Right forelimb (tissue), 1 donor: ENCODE measurements around the gene KCNH2.

Source experiments
- DNase-seq: peaks from one replicate; pipeline ENCODE4 v3.0.0-alpha.2; 2018

Gene KCNH2

DNA sequence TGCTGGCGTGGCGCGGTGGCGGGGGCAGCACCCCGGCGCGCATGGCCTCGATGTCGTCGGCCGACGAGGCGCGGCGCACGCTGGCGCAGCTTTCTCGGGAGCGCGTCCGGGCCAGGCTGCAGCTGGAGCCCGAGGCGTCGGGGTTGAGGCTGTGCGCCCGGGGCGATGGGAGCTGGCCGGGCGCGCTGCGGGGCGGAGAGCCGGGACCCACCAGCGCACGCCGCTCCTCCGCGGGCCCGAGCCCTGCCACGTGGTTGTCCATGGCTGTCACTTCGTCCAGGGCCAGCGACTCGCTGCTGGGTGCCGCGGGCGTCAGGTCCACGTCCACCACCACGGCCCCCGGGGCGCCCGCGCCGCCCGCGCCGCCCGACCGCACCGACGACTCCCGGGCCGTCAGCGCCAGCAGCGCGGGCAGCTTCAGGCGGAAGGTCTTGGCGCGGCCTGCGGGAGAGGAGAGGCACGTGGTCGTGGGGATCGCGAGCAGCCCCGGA is 20.0 kb downstream of the KCNH2 start:
- no peak for DNase-seq

DNA sequence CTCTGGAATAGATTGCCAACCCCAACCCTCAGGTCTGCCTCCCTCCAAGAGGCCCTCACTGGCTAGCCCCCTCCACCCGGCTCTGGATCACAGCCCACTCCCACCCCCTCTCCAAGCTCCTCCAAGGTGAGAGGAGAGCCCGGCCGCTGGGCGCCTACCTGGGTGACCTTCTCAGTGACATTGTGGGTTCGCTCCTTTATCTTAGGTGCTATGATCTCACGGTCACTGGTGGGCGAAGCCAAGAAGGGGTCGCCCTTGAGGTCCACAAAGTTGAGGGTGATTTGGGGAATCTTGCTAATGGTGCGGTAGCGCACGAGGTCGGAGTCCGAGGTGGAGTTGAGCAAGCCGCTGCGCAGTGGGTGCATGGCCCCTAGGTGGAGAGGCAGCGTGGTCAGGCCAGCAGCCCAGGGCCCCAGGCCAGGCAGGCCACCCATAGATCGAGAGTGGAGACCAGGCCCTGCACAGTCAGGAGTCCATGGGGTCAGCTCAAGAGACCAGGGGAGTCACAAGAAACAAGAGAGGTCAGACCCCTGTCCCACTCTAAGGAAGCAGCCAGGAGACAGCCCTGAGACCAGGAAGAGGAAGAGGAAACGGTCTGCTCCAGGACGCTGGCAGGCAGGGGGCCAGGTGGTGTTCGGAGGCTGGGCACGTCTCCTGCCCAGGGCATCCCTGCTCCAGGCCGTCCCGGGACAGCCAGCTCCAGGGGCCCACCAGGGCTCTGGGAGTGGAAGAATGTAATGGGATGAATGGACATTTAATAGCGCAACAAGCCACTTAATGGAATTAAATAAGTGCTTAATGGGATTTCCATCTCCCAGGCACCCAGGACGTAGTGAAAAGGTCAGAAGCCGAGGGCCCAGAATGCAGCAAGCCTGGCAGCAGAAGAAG is 20.7 kb downstream of the KCNH2 start:
- DNase-seq = no peak

DNA sequence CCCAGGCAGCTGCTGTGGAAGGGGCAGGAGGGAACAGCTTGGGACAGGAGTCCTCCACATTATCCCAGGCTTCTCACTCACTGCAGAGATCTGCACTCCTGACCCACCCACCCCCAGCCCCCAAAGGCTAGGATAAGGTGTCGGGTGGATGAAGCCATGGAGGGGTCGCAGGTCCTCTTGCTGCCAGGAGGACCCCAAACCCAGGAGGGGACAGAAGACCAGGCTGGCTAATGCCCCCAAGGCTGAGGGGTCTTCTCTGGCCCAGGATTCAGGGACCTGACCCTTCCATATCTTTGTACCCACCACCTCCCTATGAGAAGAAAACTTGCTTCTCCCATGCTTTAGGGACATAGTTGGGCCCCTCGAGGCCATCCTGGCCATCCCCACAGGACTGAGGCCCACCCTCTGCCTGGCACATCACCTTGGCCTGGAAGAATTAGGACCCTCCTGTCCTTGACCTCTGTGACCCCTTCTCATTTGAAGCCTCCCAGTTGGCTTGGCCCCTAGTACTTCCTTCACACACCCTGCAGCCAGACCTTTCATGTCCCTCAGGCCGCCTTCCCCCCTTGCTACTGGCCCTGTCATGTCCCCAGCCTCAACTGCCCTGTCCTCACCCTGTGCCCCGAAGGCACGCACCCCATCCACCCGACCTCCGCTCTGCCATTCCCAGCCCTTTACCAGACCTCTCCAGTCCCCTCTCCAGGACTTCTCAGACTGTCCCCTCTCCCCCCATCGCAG is 21.6 kb downstream of the KCNH2 start:
- no peak for DNase-seq

DNA sequence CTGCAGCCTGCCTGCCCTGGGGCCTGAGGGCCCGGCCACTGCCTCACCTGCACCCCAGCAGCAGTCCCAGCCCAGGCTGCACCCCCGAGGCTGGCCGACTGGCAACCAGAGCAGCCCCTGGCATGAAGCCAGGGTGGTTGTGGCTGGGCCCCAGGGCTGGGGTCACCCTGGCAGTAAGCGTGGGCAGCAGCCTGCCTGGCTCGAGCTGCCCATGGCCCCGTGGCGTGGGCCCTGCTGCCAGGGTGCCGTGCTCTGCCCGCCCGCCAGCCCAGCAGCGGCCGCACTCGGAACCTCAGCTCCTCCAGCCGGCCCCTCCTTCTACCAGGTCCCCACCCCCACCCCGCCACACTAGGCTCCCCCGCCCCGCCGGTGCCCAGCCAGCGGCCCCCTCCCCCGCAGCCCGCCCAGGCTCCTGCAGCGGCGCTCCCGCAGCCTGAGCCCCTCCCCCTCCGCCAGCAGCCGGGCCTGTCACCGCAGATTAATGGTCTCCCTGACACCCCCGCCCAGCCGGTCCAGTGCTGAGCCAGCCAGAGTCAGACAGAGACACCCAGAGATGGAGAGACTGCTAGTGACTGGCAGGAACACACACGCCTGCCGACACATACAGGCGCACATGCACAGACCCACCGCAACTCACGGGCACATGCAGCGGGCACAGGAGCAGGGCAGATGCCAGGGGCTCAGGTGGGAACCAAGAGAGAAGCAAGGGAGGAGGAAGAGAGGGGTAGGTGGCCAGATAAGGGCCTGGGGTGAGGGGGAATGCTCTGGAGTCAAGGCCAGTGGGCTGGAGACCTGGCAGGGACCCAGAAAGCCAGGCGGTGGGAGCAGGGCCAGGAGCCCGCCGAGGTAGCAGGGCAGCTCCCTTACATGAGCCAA is 22.4 kb downstream of the KCNH2 start:
- peak; percentile 77 for DNase-seq

DNA sequence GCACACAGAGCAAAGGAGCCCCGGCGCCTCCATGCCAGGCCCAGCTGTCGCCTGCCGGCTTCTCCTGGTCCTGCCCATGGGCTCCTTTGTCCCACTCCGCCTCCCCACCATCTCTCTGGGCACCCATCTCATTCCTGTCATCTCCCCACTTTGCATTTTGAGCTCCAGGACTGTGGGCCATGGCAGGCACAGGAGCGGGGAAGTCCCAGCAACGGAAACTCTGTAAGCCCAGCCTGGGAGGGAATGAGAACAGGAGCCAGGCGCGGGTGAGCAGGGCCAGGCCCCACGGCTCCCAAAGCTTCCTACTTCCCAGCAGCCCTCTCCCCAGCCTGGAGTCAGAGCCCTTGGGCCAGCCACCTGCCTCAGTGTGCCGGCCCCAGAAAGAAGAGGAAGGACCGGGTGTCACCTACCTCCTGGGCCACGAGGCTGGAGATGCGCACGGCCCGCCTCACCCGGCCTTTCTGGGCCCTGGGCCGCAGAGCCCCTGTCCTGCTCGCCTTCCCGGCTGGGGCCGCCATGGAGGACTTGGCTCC is 23.1 kb downstream of the KCNH2 start:
- no peak for DNase-seq

DNA sequence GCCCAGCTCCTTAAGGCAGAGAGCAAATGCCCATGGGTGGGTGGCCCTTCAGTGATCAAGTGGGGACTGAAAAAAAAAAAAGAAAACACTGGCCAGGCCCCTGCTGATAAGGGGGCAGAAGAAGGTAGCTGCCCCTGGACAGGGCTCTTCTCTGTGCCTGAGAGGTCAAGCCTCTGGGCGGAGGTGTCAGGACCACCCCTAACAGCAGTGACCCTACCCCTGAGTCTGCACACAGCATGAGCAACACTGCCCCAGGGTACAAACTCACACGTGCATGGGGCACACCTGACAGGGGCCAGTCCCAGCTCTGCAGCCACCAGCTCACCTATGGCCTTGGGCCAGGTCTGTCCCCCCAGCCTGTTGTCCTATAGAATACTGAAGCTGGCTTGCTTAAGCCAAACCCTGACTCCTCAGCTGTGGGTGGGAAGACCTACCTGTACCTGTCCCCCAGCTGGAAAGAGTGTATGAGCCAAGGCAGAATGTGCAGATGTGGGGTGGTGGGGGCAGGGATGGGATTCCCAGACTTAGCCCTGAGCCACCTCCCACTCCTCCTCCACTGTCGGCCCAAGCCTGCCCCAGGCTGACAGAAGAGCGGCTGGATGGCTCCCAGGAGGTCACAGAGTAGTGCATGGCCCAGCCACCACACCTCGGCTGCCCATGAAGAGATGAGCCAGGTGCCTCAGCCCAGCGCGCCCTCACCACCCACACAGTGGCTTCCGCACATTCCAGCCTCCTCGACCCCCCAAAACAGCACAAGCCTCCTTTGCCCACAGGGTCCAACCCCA is 23.7 kb downstream of the KCNH2 start:
- no peak for DNase-seq

DNA sequence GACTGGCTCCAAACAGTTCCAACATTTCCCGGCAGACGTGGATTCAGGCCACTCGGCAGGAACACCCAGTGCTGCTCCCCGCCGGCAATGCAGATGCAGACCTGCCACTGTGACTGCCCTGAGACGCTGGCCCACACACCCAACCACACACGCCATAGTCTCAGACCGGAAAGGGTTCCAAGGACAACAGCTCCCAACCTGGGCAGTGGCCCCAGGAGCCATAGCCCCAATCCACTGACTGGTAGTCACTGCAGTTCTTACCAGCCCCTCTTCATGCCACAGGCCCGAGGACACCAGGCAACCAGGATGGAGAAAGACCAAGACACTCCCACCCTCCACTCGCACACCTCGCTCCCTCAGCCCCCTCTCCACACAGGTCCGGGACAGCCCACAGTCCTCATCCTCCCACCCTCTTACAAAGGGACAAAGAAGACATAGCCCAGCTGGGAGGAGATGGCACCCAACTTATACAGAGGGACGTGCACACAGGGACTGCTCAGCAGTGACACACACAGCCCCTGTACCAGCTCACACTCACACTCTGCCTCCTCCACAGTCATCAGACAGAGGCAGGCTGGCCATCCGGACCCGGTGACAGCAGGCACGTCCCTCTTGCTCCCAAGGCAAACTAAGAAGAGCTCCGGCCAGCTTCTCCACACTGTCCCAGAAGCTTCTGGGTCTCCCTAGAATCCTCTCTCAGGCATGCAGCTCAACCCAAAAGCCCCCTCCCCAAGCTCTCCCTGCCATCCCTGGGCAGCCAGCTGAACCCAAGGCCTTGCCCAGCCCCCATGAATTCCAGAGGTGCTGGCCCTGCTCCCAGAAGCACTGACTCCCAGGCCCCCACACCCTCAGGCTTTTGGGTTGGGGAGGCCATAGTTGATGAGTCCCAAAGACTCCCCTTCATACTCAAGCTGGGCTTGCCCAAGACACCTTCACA is 24.8 kb downstream of the KCNH2 start:
- no peak for DNase-seq

DNA sequence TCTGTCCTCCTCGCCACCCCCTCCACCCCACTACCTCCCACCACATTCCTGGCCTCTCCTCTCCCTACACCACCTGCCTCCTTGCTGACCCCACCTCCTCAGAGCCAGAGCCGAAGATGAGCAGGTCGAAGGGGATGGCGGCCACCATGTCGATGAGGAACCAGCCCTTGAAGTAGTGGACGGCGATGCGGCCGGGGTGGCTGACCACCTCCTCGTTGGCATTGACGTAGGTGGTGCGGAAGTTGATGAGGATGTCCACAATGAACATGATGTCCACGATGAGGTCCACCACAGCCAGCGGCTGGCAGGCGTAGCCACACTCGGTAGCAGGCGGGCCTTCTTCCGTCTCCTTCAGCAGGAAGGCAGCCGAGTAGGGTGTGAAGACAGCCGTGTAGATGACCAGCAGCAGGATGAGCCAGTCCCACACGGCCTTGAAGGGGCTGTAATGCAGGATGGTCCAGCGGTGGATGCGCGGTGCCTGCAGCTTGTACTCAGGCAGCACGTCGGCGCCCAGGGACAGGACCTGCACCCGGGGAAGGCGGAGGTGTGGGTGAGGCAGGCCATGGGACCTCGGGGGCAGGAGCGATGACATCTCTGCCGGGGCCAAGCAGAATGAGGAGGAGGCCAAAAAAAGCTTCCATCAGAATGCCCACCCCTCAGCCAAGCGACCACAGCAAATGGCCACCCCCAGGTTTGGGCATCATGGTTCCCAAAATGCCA is 25.6 kb downstream of the KCNH2 start:
- DNase-seq = no peak

DNA sequence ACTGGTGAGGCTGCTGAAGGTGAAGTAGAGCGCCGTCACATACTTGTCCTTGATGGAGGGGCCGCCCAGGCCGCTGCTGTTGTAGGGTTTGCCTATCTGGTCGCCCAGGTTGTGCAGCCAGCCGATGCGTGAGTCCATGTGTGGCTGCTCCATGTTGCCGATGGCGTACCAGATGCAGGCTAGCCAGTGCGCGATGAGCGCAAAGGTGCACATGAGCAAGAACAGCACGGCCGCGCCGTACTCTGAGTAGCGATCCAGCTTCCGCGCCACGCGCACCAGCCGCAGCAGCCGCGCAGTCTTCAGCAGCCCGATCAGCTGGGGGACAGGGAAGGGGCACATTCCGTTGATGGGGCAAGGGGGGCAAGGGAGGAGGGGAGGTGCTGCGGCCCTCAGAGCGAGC is 26.6 kb downstream of the KCNH2 start:
- DNase-seq = no peak

DNA sequence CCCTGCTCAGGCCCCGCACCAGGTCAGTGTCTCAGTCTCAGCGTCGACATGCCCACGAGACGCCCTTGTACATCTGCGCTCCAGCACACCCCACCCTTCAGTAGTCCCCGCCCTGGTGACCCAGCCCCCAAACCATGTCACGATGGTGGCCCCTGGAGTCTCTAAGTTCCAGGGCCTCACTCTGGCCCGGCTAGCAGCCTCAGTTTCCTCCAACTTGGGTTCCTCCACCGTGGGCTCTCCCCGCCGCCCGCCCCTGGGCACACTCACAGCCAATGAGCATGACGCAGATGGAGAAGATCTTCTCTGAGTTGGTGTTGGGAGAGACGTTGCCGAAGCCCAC is 27.0 kb downstream of the KCNH2 start:
- DNase-seq = no peak

DNA sequence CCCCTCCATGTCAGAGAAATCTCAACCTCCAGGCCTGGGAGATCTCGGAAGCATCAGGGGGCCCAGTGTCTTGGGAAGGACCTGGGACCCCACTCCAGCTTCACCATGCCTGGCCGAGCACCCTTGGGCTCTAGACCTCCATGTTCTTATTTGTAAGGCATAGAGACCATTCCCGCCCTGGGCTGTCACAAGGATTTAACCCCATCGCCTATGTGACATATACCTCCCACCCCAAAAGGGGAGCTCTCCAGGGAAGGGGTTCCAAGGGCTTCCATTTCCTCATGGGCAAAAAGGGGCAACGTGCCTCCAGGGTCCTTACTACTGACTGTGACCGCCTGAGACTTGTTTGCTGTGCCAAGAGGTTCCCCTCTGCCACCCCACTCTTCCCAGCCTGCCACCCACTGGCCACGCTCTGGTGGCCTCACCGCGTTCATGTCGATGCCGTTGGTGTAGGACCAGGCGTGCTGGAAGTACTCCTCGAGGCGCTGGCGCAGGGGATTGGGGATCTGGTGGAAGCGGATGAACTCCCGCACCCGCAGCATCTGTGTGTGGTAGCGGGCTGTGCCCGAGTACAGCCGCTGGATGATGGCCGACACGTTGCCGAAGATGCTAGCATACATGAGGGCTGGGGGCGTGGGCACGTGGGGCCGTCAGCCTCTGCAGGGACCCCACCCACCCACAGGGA is 27.5 kb downstream of the KCNH2 start:
- DNase-seq = no peak

DNA sequence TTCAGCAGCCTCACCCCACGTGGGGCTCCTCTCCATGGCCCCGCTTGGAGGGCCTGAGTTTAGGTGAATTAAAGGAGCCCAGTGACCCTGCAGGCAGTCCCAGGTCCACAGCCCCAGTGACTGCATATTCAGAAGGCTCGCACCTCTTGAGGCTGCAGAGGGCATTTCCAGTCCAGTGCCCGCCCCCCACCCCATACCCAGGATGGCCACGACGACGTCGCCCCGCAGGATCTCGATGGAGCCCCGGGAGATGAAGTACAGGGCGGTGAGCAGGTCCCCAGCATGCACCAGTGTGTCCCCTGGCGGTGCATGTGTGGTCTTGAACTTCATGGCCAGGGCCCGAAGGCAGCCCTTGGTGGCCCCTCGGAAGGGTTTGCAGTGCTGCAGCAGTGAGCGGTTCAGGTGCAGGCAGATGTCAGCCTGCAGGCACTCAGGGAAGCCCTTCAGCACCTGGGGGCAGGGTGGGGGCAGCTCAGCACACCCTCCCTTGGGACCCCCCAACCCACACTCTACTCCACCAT is 28.1 kb downstream of the KCNH2 start:
- no peak for DNase-seq

DNA sequence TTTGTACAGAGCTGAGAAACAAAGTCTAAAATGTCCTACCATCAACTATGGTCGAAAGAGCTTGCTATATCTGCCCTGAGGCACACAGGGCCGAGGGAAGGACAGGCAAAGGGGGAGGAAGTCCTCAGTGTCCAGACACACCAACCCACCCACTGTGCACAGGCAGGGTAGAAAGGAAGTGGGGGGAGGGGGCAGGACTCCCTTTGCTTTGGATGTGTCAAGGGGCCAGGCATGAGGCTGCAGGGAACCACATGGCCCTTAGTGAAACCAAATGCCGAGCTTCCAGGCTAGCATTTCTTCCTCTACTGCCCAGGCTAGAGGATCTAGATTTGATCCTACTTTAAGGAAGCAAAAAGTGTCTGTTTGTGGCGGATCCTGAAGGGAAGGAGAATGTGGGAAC is 28.6 kb downstream of the KCNH2 start:
- DNase-seq = peak; percentile 42

DNA sequence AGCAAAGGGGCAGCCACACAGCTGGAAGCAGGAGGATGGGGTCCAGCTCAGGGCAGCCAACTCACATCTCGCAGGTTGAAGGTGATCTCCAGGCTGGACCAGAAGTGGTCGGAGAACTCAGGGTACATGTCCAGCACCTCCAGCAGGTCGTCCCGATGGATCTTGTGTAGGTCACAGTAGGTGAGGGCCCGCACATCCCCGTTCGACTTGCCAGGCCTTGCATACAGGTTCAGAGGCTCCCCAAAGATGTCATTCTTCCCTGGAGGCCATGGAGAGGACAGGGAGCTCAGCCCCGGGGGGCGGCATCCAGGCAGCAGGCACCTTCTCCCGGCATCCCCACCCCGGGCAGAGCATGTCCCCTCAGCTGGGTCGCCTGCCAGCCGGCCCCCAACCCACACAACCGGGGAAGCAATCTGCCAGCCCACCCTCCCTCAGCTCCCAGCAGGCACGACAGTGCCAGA is 29.3 kb downstream of the KCNH2 start:
- DNase-seq = peak; percentile 41

DNA sequence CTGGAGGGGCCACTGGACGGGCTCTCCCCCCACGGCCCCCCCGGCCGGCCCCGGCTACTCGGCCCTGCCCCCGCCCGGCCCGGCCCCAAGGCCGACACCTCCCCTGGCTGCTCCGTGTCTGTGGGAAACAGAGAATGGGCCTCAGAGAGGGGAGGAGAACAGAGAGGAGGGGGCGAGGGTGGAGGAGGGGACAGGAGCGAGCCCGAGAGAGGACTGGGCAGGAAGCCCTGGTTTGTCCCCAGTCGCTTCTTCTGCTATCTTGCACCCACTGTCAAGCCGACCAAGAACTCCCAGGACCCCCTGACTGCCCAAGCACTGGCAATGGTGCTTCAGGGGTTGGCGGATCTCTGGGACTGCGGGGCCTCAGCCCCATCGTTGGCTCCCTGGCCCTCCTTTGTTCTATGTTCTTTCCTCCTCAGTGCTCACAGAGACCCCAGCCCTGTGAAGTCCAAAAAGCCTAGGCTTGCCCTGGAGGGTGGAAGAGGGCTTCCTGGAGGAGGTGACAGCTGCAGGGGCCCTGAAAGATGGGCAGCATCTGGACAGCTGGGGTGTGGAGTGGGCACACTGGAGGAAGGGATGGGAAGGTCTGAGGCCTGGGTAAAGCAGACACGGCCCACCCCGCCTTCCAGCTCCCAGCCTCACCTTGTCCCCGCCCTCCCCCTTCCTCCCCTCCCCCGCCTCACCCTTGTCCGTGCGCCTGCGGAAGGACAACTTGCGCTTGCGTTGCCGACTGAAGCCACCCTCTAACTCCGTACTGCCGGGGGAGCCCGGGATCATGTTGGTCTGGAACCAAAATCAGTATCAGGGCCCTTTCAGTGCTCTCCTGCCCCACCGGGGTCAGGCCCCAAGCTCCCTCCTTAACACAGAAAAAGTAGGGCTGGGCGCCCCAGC is 30.1 kb downstream of the KCNH2 start:
- peak; percentile 41 for DNase-seq

DNA sequence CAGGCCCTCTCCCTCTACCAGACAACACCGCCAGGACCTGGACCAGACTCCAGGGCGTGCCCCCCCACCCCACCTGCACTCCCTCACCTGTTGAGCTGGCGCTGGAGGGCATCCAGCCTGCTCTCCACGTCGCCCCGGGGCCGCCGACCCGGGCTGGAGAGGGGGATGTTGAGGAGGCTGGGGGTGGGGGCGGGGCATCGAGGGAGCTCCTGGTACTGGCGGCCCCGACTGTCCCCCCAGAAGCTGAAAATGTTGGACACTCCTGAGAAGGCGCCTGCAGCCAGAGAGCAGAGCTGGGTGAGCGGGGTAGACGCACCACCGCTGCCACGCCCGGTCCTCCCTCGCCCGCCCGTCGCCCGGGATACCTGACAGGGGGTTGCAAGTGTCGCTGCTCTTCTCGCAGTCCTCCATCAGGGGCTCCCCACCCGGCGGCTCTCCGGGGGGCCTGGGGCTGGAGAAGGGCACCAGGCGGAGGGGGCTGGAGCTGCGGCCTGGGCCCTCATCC is 30.8 kb downstream of the KCNH2 start:
- DNase-seq = peak; percentile 38

DNA sequence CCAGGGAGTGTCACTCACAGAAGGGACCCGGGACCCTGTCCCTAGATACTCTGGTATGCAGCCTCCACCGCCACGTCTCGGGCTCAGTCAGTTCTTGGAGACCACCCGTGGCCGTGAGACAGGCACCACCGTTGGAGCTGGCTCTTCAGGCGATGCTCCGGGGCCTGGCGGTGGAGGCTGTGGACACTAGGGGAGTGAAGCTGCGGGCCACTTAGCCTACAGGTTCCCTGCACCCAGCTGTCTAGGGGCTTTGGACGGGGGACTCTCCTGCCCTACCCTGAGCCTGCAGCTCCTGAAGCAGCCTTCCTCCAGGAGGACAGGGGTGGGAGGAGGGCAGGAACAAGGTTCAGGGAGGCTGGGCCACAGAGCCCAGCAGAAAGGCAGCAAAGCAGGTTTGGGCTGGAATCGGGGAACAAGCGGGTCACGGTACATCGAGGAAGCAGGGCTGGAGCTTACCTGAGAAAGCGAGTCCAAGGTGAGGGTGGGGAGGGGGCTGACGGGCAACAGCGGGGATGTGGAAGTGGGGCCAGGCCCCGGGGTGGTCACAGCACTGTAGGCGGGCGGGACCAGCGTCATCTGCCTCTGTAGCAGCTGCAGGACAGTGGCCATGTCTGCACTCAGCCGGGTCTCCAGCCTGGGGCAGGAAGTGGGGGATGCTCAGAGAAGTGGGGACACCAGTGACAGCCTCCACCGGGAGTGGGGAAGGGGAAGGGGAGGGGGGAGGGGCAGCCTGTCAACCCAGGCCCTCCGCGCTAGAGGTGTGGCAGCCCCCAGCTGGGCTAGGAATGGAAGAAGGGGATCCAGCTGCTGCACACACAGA is 31.5 kb downstream of the KCNH2 start:
- DNase-seq = peak; percentile 46
